ENCODE data around the gene TBXAS1.

Gene TBXAS1

DNA sequence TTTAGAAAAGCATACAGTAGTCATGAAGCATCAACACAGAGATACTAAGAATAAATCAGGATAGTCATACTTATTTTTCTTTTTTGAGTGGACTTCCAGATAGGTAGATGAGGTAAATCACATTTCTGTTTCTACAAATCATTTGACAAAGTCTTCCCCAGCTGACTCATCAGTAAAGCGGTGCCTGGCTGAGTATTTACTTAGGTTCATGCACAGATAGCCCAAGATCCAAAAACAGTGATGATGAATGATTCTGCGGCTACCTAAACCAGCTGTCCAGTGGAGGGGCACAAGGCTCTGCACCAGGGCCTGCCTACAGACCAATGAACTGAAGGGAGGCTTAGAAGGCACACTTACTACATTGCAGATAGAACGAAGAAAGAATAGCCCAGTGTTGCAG lies 120.6 kb downstream of the TBXAS1 start:
- DNase-seq = no peak

GRCh38 chr7:139950881-139951525 lies 121.9 kb downstream of the TBXAS1 start:
- no peak for DNase-seq

GRCh38 chr7:139953229-139953628 lies 124.2 kb downstream of the TBXAS1 start:
- DNase-seq = no peak

DNA sequence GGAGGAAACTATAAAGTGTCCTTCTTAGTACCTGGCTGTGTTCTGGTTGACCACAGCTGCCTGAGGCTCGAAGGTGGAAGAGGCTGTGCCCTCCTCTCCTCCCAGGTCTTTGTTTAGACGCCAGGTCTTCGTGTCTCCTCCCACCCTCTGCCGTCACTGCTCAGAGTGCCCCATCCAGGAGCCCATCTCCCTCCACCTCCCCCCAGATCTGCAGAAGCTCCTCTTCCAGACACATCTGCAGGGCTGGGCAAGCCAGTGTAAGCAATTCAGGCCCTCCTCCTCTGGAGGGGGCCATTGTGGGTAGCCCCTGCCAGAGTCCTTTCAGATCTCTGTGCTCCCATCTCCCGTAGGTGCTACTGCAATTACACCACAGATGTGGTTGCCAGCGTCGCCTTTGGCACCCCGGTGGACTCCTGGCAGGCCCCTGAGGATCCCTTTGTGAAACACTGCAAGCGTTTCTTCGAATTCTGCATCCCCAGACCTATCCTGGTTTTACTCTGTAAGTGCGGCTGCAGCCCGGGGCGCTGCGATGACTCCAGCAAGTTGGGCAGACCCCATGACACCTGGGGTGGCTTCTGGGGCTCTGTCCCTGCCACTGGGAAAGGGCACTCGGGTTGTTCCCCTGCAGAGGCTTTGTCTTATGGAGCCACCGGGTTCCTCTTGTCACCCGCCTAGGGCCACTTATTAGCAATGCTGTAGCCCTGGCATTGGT lies 126.2 kb downstream of the TBXAS1 start:
- no peak for DNase-seq

- no peak for DNase-seq
Observed at GRCh38 chr7:139958599-139959284, 129.7 kb downstream of the TBXAS1 start.

GRCh38 chr7:139959285-139959628 lies 130.2 kb downstream of the TBXAS1 start:
- DNase-seq = no peak

- DNase-seq = no peak
Observed at GRCh38 chr7:139959718-139960117, 130.7 kb downstream of the TBXAS1 start.

DNA sequence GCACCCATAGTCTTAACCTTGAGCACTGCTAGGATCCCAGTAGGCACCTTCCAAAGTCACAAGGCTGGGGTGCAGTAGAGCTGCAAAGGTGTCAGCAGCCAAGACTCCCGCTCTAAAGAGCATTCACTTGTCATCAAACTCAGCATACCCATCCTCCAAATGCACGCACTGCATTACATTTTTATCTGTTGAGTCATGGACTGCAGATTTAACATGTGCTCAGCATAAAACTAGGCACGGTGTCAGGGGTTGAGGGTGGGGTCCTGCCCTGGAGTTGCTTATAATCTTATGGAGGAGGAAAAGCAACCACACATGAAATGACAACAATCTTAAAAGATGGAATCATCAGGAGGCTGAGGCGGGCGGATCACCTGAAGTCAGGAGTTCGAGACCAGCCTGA lies 131.1 kb downstream of the TBXAS1 start:
- DNase-seq = no peak

DNA sequence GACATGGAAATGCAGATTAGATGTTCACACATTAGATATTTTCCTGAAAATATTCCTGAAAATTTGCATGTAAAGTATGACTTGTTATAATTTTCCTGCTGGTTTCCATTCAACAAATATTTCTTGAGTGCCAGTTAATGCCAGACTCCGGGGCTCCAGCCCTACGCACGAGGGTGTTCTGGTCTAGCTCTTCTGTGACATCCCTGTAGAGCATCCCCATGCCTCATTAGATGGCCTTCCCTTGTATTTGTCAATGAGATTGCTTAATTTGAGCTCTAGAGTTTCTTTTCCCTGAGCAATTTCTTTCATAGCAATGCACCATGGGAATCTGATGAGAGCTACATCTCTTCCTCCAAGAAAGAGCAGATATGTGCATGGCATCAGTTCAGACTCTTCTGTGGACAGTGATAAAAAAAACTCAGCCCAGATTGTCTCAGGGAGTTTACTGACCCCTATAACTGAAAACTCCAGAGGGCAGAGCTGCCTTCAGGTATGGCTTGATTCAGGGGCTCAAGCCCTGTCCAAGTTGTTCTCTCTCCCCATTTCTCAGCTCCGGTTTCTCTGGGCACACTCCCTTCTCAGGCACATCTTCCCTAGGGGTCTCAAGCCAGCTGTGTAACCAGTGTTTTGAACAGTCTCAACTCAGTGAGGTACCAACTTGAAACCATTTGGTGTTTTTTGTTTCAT lies 137.0 kb downstream of the TBXAS1 start:
- DNase-seq = no peak

GRCh38 chr7:139966949-139967348 lies 137.9 kb downstream of the TBXAS1 start:
- no peak for DNase-seq

GRCh38 chr7:139968931-139969330 lies 139.9 kb downstream of the TBXAS1 start:
- no peak for DNase-seq

GRCh38 chr7:139972029-139972428 lies 143.0 kb downstream of the TBXAS1 start:
- DNase-seq = no peak

DNA sequence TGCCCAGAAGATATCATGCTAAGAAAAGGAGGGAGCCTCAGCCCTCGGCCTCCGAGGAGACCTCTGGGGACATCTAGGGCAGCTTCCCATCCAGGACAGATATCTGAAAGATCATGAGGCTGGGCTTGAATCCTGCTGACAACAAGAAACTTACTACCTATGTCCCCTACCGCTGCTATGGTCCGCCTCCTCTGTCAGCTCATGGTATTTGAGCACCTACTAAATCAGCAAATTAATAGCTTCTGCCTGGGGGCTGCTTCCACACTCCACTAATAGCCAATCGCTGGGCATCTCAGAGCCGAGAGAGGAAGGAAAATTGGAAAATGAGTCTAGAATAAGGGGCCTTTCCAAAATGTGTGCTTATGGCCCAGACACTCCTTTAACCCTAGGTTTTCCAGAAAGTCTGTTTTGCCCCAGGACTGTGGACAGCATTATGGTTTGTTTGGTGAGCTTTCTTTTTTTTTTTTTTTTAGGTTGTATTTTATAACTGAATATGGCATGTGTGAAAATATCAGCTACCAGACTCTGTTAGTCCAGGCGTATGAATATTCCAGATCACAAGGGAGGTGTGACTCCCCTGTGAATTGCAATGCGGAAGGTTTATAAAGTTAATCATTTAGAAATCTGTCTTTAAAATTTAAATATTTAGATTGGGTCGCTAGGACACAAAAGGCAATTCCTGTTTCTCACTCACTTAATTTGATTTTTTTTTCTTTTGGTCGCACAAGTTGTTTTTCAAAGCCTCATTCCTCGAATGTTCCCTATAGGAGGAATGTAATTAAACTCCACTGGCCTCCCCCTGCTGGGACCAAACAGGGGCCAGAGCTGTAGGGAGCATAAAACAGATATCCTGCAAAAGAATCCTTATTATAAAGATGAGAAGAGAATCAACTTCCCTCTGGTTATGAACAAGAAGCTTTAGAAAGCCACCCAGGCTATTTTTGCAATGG lies 144.3 kb downstream of the TBXAS1 start:
- DNase-seq = no peak

GRCh38 chr7:139974179-139974811 lies 145.2 kb downstream of the TBXAS1 start:
- DNase-seq = no peak

- no peak for DNase-seq
Observed at GRCh38 chr7:139976055-139976837, 147.2 kb downstream of the TBXAS1 start.

DNA sequence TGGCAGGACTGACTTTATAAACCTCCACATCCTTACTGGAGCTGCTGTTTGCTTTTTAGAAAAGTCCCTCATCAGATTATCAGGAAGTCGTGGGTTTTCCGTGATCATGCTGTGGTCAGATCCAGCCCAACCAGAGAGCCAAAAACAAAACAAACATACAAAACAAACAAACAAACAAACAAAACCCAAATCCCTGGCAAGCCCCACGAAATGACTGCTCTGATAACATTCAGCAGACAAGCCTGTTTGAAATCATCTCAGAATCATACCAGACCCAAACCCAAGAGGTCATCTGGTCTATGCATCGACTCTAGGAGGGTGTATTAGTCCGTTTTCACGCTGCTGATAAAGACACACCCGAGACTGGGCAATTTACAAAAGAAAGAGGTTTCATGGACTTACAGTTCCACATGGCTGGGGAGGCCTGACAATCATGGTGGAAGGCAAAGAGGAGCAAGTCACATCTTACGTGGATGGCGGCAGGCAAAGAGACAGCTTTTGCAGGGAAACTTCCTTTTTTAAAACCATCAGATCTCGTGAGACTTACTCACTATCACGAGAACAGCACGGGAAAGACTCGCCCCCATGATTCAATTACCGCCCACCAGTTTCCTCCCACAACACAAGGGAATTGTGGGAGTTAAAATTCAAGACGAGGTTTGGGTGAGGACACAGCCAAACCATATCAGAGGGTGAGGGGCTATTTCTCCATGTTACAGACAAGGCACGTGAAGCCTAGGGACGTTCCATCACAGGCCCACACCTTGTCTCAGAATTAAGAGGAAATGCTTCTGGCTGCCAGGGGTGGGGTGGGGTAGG lies 148.0 kb downstream of the TBXAS1 start:
- no peak for DNase-seq

DNA sequence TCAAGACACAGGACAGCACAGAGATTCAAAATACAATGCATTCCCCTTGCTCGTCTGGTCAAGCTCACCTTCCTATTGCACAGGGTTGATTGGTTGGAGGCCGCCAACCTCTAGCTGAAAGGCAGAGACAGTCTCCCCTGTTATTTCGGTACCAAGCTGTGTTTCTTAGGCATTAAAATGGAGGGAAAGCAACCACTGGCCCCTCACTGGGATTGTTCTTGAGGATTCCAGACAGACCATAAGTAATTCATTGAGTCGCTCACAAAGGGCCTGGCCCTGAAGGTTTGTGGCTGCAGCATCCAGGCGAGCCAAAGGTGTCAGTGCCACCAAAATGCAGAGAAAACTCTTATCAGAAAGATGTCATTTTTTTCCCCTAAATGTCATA lies 152.4 kb downstream of the TBXAS1 start:
- no peak for DNase-seq

GRCh38 chr7:139982927-139983920 lies 154.2 kb downstream of the TBXAS1 start:
- DNase-seq = no peak
